Measurements from ENCODE around the gene CEP78.

Gene CEP78

GRCh38 chr9:78286946-78287388 lies 51.1 kb downstream of the CEP78 start:
- DNase-seq (ENCODE audit: low spot score): no peak

GRCh38 chr9:78288214-78288892 lies 52.5 kb downstream of the CEP78 start:
- no peak for DNase-seq (ENCODE audit: low spot score)

- DNase-seq (ENCODE audit: low spot score): no peak
Observed at GRCh38 chr9:78289474-78289873, 53.6 kb downstream of the CEP78 start.

- no peak for DNase-seq (ENCODE audit: low spot score)
Observed at GRCh38 chr9:78291240-78291925, 55.5 kb downstream of the CEP78 start.

- no peak for DNase-seq (ENCODE audit: low spot score)
Observed at GRCh38 chr9:78292026-78292425, 56.2 kb downstream of the CEP78 start.

GRCh38 chr9:78292716-78293497 lies 57.0 kb downstream of the CEP78 start:
- no peak for DNase-seq (ENCODE audit: low spot score)

GRCh38 chr9:78294290-78295176 lies 58.7 kb downstream of the CEP78 start:
- no peak for DNase-seq (ENCODE audit: low spot score)

- DNase-seq (ENCODE audit: low spot score): no peak
Observed at GRCh38 chr9:78295177-78295575, 59.3 kb downstream of the CEP78 start.

GRCh38 chr9:78295731-78296130 lies 59.9 kb downstream of the CEP78 start:
- no peak for DNase-seq (ENCODE audit: low spot score)

- peak; percentile 46 for DNase-seq (ENCODE audit: low spot score)
Observed at GRCh38 chr9:78296201-78296892, 60.5 kb downstream of the CEP78 start.

GRCh38 chr9:78296893-78297671 lies 61.2 kb downstream of the CEP78 start, which contains the start of gene PSAT1:
TSS of gene PSAT1 (plus strand) at chr9:78297125. CDS start at chr9:78297211, 86 bp downstream.
- peak; percentile 99 for DNase-seq (ENCODE audit: low spot score)

- no peak for DNase-seq (ENCODE audit: low spot score)
Observed at GRCh38 chr9:78297672-78297961, 61.7 kb downstream of the CEP78 start.

GRCh38 chr9:78298046-78298765 lies 62.3 kb downstream of the CEP78 start:
- DNase-seq (ENCODE audit: low spot score): peak; percentile 28

GRCh38 chr9:78300209-78300608 lies 64.3 kb downstream of the CEP78 start:
- DNase-seq (ENCODE audit: low spot score): no peak

GRCh38 chr9:78301466-78301865 lies 65.6 kb downstream of the CEP78 start:
- no peak for DNase-seq (ENCODE audit: low spot score)

- no peak for DNase-seq (ENCODE audit: low spot score)
Observed at GRCh38 chr9:78303377-78304062, 67.6 kb downstream of the CEP78 start.

- no peak for DNase-seq (ENCODE audit: low spot score)
Observed at GRCh38 chr9:78304357-78304756, 68.5 kb downstream of the CEP78 start.

- DNase-seq (ENCODE audit: low spot score): no peak
Observed at GRCh38 chr9:78306222-78307076, 70.6 kb downstream of the CEP78 start.

Measured in AG08396 (cell line).